Measurements from ENCODE around the gene PARD3B.

Gene PARD3B

DNA sequence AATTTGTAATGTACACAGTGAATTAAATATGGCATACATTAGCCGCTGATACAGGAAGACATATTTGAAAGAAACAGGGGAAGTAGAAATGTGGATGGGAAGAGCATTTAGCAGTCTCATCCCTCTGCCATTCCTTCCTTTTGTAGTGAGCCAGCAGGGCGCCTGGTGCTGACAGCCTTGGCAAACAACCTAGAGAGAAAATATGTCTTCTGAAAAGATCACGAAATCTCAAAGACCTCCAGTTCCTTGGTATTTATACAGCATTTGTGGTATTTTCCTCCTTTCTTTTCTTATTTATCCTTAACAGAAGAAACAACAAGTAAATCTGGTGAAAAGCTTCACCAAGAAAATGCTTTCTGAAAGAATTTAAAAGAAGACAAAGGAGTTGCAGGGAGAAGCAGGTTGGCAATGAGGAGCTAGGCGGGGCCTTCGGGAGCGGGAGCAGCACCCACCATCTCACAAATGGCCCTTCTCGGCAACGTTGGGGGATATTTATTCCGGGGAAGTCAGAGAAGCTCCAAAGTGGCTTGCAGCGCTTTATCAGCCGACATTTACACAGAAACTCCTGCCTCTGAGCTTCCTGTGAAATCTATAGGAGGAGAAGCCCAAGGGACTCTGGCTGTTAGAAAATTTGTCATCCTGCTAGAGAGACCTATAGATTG, 731.0 kb downstream of the PARD3B start:
- no peak for DNase-seq (ENCODE audit: low spot score)

DNA sequence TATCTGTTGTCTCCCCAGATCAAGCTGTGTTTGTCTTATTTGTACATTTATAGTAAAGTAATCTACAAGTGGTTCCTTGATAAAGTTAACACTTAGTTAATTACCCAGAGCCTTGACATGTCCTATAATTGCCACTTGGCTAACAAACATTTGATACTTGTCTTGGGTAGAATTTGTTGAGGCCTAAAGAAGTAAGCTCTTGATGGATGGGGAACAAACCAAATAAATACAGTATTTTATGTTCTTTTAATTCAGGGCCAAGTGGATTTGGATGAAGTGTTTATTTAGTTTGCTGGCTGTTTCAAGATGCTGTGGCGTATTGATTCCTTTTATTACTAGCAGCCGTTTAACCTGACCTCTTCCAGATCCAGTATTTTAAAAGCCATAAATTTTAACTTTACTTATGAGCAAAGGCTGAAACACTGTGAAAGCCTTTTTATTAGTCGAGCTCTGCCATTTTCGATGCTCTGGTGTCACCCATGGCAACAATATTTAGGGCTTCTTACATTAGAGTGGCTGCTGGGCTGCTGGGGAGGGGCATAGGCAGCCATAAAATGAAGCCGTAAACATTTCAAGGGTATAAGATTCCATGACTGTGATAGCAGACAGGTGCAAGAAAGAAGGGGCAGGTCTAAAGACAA, 735.4 kb downstream of the PARD3B start:
- DNase-seq (ENCODE audit: low spot score) = no peak

DNA sequence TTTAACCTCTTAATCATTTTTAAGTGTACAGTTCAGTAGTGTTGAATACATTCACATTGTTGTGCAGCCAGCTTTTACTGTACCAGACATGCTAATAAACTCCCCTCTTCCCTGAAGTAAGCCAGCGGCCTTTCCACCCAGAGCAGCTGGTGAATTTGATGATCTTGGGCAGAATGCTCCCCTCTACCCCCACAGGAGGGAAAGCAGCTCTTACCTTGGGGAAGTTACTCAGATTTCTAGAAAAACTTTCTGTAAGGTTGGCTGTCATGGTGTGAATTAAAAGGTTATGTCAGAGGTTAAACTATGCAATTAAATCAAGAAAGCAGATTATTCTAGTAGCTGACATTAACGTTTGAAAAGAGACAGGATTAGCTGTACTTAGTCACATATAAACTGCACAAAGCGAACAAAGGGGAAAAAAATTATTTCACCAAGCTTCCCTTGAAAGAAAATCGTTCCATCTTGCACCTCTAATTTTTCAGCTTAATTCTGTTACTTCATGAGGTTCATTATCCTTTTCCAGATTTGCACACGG, 738.5 kb downstream of the PARD3B start:
- no peak for DNase-seq (ENCODE audit: low spot score)

GRCh38 chr2:205284334-205284733, 739.1 kb downstream of the PARD3B start:
- DNase-seq (ENCODE audit: low spot score) = no peak

- DNase-seq (ENCODE audit: low spot score) = no peak
Measured at GRCh38 chr2:205287316-205287715, 742.0 kb downstream of the PARD3B start.

- DNase-seq (ENCODE audit: low spot score) = no peak
Measured at GRCh38 chr2:205288686-205289085, 743.4 kb downstream of the PARD3B start.

GRCh38 chr2:205290299-205290698, 745.0 kb downstream of the PARD3B start:
- no peak for DNase-seq (ENCODE audit: low spot score)

DNA sequence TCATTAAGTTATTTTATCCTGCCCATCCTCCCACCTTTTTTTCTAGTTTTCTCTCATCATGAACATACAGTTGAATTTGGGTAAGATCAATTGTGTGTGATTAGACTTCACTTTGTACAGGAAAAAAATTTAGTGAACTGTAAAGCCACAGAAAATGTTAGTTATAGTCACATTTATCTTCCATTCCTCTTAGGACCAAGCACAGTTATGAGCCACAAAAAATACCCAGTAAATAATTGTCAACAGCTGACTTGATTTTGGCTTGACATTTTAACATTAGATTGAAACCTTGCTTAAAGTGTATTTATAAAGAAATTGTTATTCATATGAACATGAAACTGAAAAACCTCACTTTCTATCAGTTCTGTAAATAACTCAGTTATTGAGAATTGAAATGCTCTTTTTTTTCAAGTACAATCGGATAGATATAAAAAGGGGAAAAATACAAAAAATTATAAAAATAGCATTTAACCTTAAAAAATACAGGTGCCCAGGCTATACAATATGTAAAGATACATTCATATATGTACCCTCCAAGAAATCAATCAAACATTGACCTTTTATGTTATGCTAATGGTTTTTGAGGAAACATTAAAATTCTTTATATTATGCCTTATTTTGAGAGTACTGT, 747.5 kb downstream of the PARD3B start:
- DNase-seq (ENCODE audit: low spot score) = no peak

DNA sequence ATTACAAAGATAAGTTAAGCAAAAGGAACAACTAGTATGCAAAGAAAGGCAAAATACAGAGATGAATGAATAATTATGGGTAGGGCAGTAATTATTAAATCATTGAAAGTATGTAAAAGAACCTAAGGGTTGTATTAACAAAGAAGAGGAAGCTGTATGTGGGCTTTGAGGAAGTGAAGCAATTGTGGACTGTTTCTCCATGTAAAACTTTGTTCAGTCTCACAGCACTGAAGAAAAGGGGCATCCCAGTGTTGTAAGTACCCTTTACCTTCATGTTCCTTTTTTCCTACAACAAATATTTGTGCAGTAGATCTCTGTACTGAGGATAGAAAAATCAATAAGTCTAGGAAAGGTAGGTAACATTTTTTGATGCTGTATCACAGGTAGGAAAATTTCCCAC, 748.3 kb downstream of the PARD3B start:
- no peak for DNase-seq (ENCODE audit: low spot score)

DNA sequence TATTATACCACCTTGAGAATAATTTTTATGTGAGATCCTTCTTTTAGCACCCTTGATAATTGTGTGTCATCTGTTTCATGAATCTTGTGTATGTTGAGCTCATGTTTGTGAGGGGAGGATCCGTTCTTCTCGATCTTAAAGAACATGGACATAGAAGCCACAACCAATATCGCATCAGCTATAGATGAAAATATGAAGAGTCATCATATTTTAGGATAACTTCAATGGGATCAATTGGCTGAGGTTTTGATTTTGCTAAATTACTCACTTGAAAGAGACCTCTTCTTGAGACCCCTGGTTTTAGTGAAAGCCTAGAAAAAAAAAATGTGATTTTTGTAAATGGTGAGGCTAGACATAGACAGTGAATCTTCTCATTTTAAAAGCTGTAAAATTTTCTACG, 751.7 kb downstream of the PARD3B start:
- DNase-seq (ENCODE audit: low spot score) = no peak

DNA sequence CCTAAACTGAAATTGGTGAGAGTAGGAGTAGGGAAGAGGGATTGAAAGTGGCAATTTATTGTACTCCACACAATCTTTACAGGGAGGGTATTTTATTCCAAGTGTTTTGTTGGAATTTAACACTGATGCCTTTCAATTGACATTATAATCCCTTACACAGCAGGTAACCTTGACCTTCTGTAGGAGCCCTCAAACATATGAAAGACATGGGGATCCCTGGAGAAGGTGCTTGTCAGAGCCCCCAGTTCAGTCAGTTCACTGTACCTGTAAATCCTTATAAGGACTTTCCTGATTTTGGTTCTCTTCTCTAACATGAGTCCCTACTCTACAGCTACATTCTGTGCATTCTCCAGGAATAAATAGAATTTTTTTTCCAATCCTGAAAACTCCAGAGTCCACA, 752.1 kb downstream of the PARD3B start:
- no peak for DNase-seq (ENCODE audit: low spot score)

- DNase-seq (ENCODE audit: low spot score) = no peak
Measured at GRCh38 chr2:205297846-205298245, 752.6 kb downstream of the PARD3B start.

DNA sequence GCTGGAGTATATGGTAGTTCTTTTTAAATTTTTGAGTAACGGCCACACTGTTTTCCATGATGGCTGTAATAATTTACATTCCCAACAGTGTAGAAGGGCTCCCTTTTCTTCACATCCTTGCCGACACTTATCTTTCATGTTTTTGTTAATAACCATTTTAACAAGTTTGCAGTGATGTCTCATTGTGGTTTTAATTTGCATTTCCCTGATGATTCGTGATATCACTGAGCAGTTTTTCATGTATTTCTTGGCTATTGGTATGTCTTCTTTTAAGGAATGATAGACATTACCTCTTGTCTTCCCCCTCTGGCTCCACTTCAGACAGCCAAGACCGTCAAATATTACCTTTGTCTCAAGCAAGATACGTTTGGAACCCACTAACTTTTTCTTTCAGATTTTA, 765.9 kb downstream of the PARD3B start:
- no peak for DNase-seq (ENCODE audit: low spot score)

DNA sequence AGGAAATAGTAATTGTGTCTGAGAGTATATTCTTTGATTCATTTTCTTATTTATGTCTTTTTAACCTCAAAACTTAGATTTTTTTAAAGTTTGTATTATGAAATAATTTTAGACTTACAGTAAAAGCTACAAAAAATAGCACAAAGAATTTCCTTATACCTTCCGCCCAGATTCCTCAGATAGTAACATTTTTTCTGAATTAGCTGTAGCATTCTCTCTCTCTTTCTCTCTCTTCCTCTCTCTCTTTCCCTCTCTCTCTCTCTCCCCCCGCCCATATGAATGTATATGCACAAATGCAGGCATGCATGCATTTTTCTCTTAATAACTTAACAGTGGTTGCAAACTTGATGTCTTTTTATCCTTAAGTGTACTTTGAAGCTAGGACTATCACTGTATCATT, 776.0 kb downstream of the PARD3B start:
- DNase-seq (ENCODE audit: low spot score) = no peak

GRCh38 chr2:205323929-205324328, 778.7 kb downstream of the PARD3B start:
- no peak for DNase-seq (ENCODE audit: low spot score)

GRCh38 chr2:205324355-205324754, 779.1 kb downstream of the PARD3B start:
- DNase-seq (ENCODE audit: low spot score) = no peak

GRCh38 chr2:205333351-205333750, 788.1 kb downstream of the PARD3B start:
- DNase-seq (ENCODE audit: low spot score) = no peak

DNA sequence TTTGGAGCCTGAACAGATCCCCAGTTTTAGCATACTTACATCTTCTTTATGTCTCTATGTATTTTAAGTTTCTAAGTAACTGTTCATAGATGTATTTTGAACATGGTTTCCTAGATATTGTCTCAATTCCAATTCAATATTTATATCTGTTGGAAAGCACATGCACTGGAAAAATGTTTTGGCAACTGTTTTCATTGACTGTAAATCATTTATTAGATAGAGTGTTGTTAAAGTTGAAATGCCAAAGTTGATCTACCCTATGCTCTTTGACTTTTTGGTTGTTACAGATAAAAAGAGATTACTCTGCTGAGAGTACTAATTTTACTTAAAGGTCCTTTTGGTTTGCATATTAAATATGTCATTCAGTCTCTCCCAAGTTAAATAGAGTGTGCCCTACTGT, 792.0 kb downstream of the PARD3B start:
- DNase-seq (ENCODE audit: low spot score) = no peak

- DNase-seq (ENCODE audit: low spot score) = no peak
Measured at GRCh38 chr2:205338156-205338555, 792.9 kb downstream of the PARD3B start.

GRCh38 chr2:205343103-205343502, 797.8 kb downstream of the PARD3B start:
- DNase-seq (ENCODE audit: low spot score) = no peak

GRCh38 chr2:205346649-205347048, 801.4 kb downstream of the PARD3B start:
- DNase-seq (ENCODE audit: low spot score) = no peak

DNA sequence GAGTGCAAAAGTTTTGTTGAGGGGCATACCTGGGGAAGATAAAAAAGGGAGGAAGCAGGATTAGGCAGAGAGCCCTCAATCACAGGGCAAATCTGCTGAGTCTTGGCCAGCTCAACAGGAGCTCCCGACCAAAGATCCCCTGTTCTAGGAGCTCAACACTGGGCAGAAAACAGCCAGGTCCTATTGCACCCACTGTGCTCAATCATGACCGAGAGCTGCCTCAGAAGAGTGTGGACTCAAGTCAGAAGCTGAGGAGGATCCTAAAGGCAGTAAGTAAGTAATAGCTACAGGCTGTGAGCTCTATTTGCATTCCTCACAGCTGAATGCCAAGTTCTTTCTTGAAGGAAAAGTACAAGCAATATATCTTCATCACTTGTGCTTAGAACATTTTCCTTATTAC, 802.6 kb downstream of the PARD3B start:
- DNase-seq (ENCODE audit: low spot score) = no peak

- DNase-seq (ENCODE audit: low spot score) = no peak
Measured at GRCh38 chr2:205352094-205352493, 806.8 kb downstream of the PARD3B start.

Measured in Ammon's horn (tissue), 1 donor.